ENCODE data around the gene SCAMP2.

Gene SCAMP2

DNA sequence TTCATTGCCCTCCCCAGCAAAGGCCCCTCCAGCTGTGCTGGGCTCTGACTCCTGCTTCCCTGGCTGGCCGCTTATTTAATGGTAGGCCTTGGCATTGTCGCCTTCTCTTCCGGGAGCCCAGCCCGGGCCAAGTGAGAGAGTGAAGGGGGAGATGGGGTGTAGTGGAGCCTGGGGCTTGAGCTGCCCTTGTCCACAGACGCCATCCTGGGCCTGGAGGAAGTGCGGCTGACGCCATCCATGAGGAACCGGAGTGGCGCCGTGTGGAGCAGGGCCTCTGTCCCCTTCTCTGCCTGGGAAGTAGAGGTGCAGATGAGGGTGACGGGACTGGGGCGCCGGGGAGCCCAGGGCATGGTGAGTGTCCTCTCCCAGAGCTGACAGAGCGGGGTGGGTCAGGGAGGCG is 57.2 kb downstream of the SCAMP2 start:
- DNase-seq: no peak

DNA sequence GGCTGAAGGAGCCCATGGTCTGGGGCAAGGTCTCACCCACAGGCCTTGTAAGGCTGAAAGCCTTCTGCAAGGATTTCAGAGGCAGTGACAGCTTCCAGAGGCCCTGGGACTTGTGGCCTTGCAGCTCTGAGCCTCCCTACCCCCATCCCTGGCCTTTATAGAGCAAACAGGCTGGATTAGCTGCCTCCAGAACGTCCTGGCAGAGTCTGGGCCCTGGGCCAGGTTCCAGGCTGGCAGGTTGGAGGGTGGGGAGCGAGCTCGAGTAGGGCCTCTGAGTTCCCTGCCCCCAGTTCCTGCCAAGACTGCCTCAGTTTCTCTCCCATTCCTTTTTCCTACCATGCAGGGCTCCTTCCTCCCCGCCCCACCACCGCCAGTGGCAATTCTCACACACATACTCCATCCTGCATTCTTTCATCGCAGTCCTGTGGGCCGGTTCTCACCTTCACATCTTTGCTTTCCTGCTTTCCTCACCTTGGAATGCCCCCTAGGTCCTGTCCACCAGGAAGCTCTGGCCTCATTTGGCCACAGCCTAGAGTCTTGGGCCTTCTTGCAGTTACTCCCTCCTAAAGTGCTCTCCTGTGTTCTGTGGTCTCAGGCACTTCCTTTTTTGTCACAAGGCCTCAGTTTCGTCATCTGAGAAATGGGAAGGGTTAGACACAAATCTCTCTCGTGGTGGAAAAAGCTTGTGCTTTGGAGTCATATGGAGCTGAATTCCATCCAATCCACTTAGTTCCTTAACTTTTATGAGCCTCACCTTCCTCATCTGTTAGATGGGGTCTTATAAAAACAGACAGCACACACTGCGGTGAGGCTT is 57.8 kb downstream of the SCAMP2 start:
- no peak for DNase-seq

DNA sequence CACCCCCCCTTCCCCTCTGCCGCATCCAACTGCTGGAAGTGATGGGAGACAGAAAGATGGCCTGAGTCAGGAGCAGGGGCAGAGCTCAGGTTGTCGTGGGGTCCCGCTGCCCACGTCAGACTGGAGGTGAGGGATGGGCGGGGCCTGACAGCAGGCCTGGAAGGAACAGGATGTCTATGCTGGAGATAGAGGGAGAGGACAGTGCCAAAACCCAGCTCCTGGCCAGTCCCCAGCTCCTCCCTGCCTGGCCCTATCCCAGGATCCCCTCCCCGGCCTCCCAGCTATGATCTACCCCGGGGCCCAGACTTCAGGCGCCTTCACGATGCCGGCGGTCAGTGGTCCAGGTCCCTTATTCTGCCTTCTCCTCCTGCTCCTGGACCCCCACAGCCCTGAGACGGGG is 60.6 kb downstream of the SCAMP2 start, which contains the start of gene LMAN1L:
Gene LMAN1L, plus strand, starts transcription at position 303 of the 400 bp plus-strand sequence. Its CDS starts 20 bp downstream, at position 323.
- no peak for DNase-seq

DNA sequence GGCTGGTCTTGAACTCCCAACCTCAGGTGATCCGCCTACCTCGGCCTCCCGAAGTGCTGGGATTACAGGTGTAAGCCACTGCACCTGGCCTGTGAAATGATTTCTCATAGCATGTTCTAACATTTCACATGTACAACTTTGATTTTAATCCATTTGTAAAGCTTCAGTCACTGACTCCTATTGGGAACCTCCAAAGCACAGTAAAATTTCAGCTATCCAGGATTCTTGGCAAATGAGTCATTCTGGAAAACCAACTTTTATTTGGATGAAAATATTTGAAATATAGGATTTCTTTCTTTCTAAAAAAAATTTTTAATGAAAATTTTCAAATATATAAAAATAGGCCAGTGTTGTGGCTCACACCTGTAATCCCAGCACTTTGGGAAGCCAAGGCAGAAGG is 63.2 kb downstream of the SCAMP2 start:
- no peak for DNase-seq

DNA sequence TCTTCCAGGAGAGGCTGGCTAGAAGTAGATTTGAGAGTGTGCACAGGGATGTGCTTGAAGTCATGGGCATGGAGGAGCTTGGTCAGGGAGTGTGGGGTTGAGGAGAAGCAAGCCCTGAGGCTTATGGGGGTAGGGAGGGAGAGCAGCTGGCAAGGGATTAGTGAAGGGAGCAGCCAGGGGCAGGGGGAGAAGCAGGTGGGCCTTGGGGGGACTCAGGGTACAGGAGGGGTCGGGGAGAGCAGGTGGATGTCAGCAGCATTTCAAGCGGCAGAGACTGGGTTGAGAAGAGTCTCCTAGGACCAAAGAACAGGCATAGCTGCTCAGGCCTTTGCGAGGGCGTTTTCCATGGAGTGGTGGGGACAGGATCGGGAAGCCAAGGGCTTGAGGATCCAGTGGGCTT is 63.9 kb downstream of the SCAMP2 start:
- DNase-seq: no peak

DNA sequence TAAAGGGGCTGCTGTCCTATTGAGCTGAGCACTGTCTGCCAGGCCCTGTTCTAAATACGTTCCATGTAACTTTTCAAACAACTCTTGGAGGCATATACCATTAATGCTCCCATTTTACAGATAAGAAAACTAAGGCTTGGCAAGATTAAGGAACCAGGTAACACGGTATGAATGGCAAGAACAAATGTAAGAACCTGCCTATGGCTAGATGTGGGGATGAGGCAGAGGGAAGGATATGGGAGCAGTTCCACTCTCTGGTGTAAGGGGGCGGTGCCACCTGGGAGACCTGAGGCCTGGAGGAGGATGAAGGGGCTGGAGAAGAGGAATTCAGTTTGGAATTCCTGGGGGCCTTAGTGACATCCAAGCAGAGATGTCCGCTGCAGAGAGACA is 64.3 kb downstream of the SCAMP2 start:
- DNase-seq: no peak

DNA sequence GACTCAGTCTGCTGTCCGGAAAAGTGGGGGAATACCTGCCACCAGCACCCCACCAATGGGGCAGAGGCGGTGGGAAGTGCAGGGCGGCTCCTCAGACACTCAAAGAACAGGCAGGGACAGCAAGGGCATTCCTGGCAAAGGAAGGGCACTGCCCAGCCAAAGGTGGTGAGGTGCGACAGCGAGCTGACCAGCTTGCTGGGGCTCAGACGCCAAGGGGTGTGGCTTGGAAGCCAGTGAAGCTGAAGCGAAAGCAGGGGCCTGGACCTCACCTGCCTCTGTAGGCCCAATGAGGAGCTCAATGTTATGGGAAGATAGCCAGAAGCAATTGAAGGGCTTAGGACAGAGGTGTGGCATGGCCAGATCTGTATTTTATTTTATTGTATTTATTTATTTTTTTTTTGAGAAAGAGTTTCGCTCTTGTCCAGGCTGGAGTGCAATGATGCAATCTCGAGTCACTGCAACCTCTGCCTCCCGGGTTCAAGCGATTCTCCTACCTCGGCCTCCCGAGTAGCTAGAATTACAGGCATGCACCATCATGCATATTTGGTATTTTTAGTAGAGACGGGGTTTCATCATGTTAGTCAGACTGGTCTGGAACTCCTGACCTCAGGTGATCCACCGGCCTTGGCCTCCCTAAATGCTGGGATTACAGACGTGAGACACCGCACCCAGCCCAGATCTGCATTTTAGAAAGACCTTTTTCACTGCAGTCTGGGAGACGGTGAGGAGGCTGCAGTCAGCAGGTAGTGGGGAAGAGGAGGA is 64.9 kb downstream of the SCAMP2 start:
- DNase-seq: no peak

DNA sequence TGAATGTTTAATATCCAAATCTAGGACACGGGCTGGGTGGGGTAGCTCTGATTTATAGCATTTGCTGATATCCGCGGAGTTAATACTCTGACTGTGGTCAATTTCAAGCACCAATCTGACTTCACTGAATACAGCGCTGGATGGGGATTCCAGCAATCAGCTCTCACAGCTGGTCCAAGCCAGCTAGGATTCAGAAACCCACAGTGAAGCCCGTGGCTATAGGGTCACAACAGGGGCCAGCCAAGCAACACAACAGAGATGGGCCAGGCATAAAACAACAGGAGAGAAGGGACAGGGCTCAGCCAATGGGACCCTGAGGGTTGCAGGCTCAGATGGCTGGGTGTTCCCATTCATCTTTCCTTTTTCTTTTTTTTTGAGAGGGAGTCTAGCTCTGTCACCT is 65.9 kb downstream of the SCAMP2 start:
- no peak for DNase-seq

DNA sequence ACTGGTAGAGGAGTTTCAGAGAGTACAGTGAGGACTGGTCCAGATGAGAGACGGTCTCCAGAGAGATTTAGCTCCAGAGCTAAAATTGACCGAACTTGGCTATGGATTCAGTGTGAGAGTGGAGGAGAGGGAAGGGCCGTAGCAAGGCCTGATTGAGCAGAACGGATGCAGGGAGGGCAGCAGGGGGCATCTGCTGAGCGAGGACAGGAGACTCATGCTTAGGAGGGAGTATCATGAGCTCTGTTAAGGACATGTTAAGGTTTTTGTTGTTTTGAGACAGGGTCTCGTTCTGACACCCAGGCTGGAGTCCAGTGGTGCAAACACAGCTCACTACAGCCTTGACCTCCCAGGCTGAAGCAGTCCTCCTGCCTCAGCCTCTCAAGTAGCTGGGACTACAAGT is 68.2 kb downstream of the SCAMP2 start:
- no peak for DNase-seq

DNA sequence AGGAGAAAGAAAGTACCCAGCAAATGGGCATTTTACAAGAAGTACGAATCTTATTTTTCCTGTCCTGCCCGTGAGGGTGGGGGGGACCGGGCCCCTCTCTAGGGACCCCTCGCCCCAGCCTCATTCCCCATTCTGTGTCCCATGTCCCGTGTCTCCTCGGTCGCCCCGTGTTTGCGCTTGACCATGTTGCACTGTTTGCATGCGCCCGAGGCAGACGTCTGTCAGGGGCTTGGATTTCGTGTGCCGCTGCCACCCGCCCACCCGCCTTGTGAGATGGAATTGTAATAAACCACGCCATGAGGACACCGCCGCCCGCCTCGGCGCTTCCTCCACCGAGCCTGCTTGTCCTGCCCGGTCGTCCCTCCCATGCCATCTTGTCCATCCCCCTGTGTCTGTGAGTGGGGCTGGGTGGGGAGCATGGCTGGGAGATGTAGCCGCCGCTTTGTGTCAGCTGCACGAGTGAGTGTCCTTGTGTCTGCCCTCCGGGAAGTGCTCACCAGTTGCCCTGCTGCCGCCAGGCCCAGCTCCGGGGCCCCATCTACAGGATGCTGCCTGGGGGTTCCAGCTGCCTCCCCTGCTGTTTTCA is 70.2 kb downstream of the SCAMP2 start:
- DNase-seq: no peak

DNA sequence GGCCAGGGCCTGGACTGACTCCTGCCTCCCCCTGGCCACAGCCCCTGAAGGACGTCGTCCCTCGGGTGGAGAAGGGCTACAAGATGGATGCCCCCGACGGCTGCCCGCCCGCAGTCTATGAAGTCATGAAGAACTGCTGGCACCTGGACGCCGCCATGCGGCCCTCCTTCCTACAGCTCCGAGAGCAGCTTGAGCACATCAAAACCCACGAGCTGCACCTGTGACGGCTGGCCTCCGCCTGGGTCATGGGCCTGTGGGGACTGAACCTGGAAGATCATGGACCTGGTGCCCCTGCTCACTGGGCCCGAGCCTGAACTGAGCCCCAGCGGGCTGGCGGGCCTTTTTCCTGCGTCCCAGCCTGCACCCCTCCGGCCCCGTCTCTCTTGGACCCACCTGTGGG is 70.9 kb downstream of the SCAMP2 start:
- no peak for DNase-seq

DNA sequence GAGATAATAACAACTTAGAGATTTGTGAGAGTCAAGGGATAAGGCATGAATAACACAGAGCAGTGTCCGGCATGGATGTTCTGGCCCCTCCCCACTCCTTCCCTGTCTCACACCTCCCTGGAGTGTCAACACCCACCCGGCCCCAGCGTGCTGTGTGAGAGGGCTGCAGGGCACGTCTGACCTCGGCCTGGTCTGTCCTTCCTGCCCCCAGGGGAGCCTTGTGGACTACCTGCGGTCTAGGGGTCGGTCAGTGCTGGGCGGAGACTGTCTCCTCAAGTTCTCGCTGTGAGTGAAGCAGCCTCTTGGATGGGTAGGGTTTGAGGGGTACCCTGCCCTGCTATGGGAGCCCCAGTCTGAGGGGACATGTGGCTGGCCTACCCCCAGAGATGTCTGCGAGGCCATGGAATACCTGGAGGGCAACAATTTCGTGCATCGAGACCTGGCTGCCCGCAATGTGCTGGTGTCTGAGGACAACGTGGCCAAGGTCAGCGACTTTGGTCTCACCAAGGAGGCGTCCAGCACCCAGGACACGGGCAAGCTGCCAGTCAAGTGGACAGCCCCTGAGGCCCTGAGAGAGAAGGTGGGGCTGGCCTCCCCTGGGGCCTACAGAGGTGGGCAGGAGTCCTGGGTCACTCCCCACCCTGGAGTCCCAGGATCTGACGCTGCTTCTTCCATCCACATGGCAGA is 71.7 kb downstream of the SCAMP2 start:
- DNase-seq: no peak

DNA sequence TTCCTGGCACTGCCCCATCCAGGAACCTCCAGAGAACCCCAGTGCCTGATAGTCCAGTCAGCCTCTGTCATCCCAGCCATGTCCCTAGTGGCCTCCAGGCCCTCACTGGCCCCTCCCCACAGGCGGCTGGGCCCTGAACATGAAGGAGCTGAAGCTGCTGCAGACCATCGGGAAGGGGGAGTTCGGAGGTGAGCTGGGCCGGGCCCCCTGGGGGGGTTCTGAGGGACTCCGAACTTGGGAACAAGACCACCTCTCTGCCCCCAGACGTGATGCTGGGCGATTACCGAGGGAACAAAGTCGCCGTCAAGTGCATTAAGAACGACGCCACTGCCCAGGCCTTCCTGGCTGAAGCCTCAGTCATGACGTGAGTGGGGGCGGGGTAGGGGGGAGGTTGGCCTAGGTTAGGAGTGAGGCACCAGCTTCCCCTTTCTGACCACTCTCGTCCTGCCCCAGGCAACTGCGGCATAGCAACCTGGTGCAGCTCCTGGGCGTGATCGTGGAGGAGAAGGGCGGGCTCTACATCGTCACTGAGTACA is 72.5 kb downstream of the SCAMP2 start:
- DNase-seq: no peak

DNA sequence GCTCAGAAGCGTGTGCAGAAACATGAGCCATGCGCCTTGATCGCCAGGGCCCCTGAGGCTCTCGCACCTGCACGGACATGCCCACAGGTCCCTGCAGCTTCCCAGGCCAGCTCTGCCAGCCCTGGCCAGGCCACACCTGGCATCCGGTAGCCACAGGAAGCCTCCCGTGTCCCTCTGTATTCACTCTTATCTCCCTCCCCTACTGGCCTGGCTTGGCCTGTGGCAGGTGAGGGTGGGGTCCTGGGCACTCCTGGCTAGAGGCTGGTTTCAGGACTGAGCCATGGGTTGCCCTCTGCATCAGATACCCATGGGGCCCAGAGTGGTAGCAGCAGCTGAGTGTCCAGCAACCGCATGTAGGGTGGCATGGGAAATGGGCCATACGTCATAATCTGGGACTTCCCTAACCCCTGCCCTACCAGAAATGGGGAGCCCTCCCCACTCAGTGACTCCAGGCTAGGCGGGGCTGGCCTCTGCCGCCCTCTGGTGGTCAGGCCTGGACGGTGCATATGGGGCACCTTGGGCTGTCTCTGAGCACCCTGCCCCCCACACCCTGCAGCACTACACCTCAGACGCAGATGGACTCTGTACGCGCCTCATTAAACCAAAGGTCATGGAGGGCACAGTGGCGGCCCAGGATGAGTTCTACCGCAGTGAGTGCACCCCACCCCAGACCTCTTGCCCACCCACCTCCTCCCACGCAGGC is 73.2 kb downstream of the SCAMP2 start:
- DNase-seq: peak; percentile 95

DNA sequence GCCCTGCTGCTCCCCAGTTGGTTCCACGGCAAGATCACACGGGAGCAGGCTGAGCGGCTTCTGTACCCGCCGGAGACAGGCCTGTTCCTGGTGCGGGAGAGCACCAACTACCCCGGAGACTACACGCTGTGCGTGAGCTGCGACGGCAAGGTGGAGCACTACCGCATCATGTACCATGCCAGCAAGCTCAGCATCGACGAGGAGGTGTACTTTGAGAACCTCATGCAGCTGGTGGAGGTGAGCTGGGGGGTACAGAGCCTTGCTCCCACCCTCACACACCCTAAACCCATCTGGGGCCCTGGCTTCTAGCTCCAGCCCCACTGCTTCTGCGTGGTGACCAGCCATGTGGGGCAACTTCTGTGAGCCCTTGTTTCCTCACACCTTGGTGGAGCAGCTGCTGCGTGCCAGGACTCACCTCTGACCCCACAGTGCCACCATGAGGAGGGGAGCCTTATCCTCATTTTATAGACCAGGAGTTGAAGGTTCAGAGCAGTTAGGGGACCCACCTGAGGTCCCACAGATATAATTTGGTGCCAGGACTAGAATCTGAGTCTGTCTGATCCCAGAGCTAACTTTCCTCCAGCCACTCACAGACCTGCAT is 73.8 kb downstream of the SCAMP2 start:
- DNase-seq: no peak

DNA sequence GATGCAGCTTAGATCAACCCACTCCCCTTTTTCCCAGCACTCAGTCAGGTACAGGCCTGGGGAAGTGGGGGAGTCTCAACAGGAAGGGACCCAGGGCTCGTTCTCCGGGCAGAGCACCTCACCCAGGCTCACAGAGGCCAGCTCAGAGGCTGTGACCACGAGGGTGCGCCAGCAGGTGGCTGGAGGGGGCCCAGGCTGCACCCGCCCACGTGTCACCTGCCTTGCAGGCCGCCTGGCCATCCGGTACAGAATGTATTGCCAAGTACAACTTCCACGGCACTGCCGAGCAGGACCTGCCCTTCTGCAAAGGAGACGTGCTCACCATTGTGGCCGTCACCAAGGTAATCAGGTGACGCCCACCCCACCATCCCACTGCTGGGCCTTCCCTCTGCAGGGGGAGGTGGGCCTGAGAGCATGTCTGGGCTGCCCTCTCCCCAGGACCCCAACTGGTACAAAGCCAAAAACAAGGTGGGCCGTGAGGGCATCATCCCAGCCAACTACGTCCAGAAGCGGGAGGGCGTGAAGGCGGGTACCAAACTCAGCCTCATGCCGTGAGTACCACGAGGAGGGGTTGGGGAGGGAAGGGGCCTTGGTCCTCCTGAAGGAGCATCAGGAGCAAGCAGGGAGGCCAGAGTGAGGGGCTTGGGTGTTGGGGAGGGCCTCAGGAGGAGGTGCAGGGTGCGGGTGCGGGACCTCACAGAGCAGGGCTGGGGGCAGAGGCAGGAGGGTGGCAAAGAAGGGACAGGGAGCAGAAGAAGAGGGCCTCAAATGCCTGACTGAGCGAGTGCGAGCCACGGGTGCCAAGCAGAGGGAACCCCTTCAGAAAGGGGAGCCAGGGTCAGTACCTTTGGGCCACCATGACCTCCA is 74.5 kb downstream of the SCAMP2 start:
- DNase-seq: no peak

DNA sequence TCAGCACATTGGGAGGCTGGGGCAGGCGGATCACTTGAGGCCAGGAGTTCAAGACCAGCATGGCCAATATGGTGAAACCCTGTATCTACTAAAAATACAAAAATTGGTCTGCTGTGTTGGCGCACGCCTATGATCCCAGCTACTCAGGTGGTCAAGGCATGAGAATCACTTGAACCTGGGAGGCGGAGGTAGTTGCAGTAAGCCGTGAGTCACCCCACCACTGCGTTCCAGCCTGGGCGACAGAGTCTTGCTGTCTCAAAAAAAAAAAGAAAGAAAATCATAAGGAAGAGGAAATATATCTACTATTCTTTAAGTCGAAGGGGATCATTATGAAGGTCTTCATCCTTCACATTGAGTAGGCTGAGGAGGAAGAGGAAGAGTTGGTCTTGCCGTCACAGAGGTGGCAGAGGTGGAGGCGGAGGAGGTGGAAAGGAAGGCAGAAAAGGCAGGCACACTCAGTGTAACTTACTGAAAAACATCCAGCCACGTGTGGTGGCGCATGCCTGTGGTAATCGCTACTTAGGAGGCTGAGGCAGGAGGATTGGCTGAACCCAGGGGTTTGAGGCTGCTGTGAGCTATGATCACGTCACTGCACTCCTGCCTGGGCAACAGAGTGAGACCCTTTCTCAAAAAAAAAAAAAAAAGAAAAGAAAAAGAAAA is 77.1 kb downstream of the SCAMP2 start:
- DNase-seq: peak; percentile 76

DNA sequence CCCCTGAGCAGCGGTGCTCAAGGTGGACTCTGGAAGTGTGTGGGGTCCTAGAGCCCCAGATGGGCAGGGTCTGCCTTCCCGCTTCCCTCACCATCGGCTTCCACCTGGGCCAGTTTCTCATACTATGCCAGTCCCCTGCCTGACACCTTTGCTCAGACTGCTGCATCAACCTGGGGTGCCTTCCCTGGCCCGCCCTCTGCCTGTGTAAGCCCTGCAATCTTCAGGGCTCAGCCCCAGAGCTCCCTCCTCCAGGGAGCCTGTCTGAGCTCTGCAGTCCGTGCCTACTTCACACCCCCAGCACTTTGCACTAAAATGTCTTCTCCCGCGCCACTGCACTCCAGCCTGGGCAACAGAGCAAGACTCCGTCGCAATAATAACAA is 78.2 kb downstream of the SCAMP2 start:
- no peak for DNase-seq

DNA sequence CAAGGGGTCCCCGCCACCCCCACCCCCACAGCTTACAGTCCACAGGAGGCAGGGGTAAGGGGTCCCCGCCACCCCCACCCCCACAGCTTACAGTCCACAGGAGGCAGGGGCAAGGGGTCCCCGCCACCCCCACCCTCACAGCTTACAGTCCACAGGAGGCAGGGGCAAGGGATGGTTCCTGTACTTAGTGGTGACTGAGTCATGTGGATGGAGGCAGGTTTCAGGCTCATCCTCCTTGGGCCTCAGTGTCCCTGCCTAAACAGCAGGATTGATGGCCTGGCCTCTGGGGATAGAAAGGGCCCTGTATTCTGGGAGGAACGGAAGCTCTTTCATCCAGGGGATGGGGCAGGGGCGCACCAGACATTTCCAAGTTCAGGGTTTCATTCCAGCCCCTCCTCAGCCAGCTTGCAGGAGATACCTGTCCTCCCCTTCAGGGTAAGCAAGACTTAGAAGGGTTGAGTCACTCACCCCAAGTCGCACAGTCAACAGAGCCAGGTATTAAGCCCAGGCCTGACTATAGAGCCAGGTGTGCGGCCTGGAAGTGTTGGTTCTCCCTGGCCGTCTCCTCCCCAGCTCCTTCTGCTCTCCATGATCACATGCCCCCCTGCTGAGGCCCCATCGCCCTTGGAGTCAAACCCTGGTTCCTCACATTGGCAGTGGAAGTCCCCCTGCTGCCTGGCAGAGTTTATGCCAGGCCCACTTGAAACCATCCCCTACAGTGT is 78.8 kb downstream of the SCAMP2 start:
- DNase-seq: no peak
